HG03060 (cell line): Measurements from ENCODE around the gene DMD.

Source experiments
- ATAC-seq: cut with Tn5 transposase; IDR thresholded peaks from one replicate; pipeline ENCODE4 v1.9.1; 2021; ENCODE audit warnings: low read depth, moderate number of reproducible peaks; ENCODE audit not compliant: unreplicated experiment

The DMD gene

DNA sequence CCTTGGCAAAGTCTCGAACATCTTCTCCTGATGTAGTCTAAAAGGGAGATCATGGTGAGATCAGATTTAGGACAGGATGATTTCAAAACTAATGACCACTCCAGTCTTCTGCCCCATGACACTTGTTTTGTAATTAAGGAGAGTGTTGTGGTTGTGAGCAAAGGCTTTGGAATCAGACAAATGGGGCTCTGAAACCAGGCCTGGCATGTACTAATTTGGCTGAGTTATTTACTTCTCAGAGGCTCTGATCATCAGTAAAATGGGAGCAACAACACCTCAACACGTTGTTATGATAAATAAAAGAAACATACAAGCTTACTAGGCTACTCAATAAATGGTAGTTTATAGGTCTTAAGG is 2032.6 kb downstream of the DMD start:
- ATAC-seq, result no peak

DNA sequence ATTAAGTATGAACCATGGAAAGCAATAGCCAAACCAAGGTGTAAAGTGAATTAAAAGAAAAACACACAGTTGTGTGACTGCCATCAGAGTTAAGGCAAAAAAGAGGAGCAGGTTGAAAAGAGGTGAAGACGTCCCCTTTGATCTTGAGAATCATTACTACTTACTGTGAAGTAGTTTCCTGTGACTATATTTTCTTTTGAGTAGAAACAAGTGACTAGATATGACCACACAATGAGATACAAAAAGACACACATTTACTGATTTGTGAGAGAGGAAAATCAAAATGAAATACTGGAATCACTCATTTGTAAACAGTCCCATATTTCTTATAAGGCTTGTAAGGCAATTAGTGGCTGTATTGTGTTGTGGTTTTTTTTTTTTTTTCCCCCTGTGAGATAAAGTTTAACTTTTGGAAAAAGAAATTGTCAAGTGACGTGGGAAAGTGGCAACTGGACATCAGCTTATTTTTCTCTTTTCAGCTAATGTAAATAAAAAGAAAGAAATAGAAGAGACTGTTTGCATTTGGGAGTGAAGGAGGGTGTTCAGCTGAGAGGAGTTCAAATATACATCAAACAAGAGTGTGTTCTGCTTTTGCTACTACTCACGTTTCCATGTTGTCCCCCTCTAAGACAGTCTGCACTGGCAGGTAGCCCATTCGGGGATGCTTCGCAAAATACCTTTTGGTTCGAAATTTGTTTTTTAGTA is 2033.1 kb downstream of the DMD start:
- no peak for ATAC-seq

DNA sequence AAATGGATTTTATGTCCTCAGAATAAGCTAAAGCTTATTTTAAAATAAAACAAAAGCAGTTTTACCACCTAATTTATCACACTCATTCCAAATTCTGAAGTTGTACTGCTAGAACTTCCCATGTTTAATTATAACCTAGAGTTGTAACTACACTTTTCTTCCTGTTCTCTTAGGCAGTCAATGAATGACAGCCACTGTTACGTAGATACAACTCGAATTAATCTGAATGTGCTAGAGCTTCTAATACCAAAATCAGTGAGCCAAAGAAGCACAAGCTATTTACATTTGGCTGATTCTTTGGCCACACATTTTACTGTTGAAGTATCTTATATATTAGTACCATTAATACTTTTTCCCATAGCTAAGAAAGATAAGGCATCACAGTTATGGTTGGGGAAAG is 2040.6 kb downstream of the DMD start:
- no peak for ATAC-seq

DNA sequence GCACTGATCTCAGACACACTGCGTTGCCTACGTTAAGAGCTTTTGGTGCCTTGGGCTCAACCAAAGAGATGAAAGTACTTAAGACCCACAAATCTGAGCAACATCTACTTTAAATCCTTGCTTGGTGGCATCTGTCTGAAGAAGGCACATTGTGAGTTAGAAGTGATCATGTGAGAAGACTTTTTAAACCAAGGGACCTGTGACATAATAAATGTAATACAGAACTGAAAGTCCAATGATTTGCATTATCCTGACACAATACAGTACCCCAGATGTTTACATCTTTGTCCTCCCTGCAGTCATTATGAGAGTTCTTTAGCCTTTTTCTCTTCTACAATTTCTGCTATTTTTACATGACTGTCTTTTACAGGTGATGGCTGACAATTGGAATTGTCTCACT is 2042.8 kb downstream of the DMD start:
- ATAC-seq, result peak; percentile 100

DNA sequence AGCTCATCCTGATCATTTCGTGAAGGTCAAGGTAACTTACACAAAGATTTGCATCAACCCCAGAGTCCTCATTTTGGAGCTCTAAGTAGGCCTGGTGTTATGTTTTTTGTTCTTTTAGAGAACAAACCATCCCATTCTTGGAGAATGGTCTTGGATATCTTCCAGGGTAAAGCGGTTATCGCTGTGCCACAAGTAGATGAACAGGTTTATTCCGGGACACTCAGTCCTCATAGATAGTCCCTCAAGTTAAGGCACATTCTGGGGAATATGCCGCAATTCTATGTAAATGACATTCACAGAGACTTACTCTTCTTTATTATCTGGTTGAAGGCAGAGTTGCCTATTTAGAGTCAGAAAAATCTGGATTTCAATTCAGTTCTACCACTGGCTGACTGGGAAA is 2044.5 kb downstream of the DMD start:
- ATAC-seq, result no peak

DNA sequence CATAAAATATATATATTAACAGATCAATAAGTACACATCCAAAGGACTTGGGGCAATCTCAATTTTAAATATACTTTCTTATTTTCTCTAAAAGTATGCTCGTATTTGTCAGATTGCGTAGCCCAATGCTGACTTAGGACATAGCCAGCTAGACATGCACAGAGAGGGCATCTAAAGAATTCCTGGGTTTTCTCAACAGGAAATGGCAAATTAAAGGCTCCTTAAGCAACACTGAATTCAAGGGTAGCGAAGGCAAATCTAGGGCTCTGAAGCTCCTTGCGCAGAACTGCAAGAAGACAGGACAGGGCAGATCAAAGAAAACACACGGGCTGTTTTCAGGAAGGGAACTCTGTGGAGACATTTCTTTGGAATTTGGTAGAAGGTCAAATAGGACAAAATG is 2044.9 kb downstream of the DMD start:
- no peak for ATAC-seq

DNA sequence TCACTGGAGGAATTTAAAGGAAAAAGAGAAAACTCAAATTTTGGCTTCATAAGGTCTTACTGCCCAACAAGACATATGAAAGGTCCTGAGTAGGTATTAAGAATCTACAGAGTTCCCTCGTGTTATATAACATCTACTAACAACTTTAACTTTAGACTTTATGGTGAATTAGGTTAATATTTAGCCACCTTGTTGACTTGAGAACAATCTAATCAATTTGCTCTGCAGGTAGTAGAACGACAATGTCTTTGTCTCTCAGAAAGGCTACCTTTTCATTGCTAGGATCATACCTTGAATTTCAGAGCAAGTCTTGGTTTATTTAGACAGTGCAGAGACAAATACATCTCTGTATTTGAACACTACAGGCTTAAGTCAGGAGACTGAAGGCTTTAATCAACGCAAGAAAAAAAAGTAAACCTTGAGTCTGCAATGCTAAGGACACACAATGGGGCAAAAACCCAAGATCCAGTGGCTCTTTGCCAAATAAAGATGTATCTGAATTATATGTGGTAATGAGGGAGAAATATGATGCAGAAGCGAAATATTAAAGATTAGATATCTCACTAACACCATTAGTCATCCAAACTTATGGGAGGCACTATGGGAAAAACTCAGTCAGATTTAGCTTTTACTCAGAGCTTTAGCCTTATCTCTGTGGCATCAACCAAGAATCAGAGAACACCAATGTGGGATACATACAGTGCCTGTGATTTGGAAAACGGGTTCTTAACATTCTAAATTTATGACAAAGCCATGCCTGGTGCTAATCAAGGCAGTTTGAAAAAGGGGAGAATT is 2045.9 kb downstream of the DMD start:
- ATAC-seq, result no peak

DNA sequence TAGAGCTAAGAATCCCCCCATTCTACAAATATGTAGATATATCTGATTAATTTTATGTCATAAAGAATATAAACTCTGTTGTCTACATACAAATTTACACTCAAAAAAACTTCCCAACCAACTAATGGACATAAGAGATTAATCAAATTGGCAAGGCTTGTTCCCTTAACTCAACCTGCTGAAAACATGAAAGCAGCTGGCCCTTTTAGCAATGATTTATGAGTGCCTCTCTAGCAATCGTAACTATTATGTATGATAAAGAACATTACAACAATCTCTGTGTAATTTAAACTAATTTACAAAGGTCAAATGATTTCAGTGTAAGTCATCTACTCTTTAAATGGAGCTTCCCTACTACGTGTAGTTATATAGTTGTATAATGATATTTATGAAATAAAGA is 2056.4 kb downstream of the DMD start:
- ATAC-seq, result no peak

DNA sequence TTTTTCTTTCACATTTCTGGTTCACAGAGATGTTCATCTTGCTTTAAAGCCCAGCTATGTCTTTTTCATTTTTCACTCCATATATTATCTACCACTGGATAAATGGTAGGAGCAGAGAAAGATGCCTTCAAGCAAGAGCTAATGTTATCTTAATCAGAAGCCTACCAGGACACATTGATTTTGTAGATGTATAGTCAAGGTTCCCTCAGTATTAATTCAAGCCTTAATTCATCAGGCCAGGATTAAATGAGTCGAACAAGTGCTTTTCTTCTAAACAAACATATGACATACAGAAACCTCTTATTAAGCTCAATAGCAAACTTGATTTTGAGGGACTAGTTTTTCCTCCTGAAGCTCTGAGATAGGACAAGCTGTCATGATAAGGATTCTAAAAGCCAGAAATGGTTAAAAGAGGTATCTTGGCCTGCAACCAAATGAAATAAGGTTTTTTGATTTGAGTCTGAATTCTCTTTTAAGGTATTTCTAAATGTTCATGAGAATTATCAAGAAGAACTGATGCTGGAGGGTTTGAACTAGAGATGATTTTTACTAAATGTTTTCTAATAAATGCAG is 2057.8 kb downstream of the DMD start:
- ATAC-seq, result no peak

DNA sequence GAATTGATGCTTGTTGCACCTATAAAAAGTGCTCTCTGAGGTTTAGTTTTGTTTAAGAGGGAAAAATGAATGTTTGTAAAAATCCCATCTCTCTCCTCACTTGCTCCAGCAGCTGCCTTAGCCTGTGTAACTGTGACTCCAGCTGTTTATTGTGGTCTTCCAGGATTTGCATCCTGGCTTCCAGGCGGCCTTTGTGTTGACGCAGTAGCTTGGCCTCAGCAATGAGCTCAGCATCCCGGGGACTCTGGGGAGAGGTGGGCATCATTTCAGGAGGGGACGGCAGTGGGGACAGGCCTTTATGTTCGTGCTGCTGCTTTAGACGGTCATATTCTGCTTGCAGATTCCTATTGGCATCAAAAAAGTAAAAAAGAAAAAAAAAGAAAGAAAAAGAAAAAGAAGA is 2064.2 kb downstream of the DMD start:
- ATAC-seq, result no peak

DNA sequence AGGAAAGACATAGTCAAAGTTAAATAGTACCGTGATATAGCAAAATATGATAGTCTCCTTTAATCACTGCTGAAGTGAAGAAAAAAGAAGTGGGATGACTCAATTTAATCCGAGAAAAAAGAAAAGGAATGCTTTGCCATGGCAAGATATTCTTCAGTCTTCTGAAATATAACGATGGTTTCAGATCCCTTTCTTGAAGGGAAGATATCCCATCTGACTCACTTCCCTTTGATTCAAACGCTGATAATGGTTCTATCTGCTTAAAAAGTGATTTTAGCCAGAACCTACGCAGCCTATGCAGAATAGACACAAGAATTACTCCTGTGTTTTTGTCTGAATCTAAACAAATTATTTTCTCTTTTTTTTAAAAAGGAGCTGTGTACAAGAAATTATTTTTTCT is 2071.4 kb downstream of the DMD start:
- no peak for ATAC-seq

DNA sequence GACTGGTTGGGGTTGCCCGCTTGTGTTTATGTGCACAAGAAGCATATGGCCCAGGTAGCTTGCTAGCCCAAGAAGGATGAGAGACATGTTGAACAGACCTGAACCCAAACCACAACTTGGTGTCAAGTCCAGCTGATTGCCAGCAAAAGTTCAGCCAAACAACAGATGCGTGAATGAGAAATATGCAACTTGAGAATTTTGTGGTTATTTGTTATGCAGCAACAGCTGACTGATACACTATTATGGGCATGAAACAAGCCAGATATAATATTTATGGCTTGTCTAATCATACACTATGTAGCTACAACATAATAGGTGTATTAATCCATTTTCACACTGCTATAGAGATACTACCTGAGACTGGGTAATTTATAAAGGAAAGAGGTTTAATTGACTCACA is 2073.2 kb downstream of the DMD start:
- ATAC-seq, result no peak

DNA sequence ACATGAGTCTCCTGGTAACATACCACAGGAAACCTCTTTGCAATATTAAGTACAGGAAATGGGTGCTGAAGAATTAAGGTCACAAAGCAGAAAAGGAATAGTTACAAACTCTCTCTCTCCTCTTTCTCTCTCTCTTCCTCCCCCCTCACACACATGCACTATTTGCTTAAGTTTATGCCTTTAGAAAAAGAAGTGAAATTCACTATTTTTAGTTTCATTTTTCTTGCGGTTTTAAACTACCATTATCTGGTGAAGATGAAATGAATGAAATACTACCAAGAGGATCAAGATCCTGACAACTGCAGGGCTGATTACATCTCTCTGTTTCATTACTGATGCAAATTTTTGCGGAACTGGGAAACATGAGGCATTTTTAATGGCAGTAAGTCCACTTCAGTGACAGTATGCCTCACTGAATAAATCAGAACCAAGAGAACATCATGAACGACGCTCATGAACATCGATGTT is 2075.2 kb downstream of the DMD start:
- peak; percentile 92 for ATAC-seq

DNA sequence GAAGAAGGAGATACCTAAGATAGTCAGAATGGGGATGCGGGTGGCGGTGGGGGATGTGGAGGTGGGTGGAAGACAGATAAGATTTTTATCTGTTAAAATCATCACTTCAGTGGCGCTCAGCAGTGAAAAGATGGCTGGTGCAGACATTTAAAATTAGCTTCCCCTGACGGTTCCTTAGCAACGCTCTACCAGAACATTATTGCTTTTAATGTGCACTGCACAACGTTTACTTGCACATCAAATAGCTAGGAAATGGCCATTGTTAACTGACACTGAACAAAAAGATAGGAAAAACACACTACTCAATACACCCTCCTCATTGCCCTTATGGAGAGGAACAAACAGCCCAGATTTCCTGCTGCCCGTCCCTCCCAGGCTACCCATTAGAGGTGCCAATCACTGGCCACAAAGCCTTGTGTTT is 2078.5 kb downstream of the DMD start:
- no peak for ATAC-seq

DNA sequence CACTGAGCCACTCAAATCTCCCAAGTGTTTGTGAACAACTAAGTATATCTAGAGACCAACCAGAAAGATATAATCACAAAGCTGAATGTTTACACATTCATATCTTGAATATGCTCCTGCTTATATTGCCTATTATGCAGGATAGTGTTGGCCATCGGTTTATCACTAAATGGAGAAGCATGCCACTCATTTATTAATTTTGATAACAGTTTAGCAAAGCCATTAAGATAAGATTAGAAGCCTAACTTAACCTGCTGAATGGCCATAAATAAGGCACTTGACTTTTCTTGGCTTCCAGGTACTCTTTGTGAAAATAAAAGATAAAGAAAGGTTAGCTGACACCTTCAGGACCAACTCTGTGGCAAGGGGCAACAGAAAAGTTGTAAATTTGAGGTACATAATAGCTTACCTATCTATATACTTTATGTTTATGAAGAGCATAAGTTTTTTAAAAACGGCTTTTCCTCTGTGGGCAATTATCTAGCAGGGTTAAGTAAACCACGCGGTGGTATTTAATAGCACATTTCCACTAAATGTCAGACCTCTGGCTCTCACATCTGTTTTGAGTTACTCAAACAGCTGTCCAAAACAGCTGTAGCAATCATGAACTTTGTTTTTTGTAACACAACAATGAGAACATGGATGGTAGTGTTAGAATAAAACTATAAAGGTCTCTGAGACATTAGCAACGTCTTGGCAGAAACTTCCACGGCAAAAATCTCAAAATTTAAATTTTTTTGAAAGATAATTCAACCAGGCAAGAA is 2080.7 kb downstream of the DMD start:
- no peak for ATAC-seq

DNA sequence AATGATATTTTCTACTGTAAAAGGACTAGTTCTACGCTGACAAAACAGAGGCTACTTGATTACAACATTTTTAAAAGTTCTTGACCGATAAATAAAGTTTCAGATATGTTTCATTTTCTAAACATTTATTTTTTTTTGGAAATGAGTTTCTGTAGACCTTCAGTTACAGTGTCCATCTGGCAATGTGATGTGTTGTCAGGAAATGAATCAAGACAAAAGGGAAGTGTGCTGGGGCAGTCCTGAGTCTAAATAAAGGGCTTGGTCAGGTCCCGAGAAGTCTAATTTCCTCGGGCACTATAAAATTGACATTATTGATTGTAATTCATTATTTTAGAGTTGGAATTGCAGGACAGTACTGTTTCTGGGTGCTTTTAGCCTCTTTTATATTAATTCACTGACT is 2082.5 kb downstream of the DMD start:
- ATAC-seq, result no peak

DNA sequence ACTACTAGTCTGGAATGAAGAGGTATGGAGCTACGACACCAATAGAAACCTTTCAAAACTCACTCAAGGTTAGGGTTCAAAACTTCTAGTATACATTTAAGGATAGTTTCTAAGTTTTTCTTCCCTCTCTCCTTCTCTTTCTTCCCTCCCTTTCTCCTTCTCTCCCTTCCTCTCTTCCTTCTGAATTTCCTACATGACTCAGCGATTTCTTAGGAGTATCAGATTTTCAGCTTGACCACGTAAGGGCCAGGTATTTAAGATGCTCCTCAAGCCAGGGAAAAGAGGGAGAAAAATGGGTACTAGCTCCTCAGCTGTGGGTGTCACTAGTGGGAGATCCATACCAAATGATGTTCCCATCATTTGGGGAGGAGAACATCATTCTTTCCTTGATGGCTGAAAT is 2083.6 kb downstream of the DMD start:
- ATAC-seq, result no peak

DNA sequence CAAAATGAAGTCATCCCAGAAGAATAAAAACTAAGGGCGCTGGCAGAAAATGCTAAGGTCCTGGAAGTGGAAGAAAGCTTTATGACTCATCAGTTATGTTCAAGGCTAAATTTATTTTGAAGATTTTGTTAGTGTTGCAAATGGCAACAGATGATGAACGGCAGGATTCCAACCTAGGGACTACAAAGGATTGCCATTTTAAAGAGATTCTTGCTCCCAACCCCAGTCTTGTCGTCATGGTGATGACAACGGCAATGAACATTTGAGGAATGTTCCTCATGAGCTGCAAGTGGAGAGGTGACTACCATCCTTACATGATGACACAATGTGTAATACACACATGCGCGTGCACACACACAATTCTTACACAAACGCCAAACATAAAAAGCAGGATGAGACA is 2085.1 kb downstream of the DMD start:
- ATAC-seq, result no peak

DNA sequence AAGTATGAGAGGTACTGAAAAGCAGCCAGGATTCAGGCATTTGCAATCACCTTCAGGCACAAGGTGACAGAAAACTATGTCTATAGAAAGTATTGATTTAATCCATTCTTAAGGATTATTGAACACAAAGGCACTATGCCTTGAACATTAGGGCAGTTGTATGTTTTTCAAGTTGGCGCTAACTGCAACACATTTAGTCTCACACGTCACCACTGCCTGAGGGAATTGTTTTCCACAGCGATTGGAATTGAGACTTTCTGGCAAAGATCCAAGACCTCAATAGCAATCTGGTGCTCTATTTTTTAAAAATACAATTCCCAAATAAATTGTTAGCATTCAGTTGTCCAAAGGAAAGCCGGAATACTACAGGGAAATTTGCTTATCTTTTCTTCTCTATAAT is 2086.8 kb downstream of the DMD start:
- no peak for ATAC-seq

DNA sequence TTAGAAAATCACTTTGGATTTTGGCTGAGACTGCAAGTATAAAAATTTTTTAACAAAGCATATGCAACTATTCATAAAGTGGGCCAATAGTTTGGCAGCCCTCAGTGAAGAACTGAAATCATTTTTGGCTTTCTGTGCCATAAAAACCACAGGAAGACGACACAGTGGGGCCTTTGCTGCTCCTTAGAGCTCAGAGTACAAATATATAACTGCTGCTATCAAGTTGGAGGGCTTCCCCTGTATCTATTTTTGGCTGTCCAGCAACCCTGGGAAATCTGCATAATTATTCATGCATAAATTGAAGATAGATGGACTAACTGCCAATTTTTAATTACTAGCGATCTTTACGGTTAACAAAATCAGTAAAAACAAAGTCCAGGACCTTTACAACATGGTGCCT is 2088.0 kb downstream of the DMD start:
- no peak for ATAC-seq

DNA sequence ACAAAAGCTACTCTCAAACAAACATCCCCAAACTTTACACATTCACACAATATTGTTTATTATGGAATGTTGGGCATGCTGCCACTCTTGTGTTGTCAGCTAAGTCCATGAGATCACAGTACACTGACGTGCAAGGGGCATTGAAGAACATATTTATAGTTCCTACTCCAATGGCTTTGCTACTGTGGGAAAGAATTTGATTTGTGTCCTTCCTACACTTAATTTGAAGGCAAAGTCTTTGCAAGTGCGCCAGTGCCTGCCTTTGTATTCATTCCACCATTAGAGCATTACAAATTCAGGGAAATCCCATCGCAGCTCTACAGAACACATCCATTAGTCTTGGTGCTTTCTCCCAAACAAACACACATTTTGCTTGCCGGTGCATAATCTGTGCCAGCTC is 2094.1 kb downstream of the DMD start:
- ATAC-seq, result no peak
